ENCODE data around the gene ALB. TPM values are rescaled to one million over a fixed set of nuclear protein-coding genes. Genes with fewer than 3 reads are reported as not detected.

The ALB gene
- total and polyA plus RNA-seq, 2 of the 8 experiments (the other 6 are each of a cell fraction or from before 2014, with no cell fraction given) = 0.12 TPM; not detected in 1

DNA sequence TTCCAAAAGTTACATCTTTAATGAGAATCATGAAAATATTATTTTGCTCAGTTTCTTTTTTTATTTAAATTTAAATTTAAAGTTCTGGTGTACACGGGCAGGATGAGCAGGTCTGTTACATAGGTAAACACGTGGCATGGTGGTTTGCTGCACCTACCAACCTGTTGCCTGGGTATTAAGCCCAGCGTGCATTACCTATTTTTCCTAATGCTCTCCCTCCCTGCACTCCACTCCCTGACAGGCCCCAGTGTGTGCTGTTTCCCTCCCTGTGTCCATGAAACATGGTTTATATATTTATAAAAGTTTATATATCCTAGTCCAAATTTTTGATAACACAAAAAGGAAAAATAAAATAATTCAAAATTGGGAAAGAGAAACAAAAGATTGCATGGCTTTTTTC lies 35.9 kb downstream of the ALB start:
- Histone ChIP-seq H2BK5ac (ENCODE audit: low read depth, low read length) (no peak overlapping the region), H2BK12ac (ENCODE audit: low read depth, low read length) (no peak overlapping the region), H2BK15ac (ENCODE audit: low read length) (no peak overlapping the region), H3K27me3 (replicated peaks in 1 of 4; ENCODE audit: control insufficient read depth in 3 of 4, extremely low read depth in 1 of 4, insufficient read depth in 3 of 4, low read length in 3 of 4) (no peaks in the 10 kb centered on the region), H2AK5ac (ENCODE audit: low read depth, low read length) (no peak overlapping the region), H3K9me3 (ENCODE audit: insufficient read depth in 2 of 2, low read depth in 1 of 2, low read length in 1 of 2) (no peaks in the 10 kb centered on the region), H4K20me1 (replicated peaks in 1 of 2; ENCODE audit: control insufficient read depth in 1 of 2, insufficient read depth in 2 of 2, low read length in 2 of 2) (no peaks in the 10 kb centered on the region), H3K18ac (ENCODE audit: extremely low read depth, low read length) (no peak overlapping the region), H3K27ac (ENCODE audit: low read depth, low read length) (no peak overlapping the region), H3K23me2 (ENCODE audit: low read depth, low read length) (no peaks in the 10 kb centered on the region), H3K4me3 (ENCODE audit: extremely low read depth in 1 of 4, insufficient read depth in 2 of 4, low read depth in 3 of 4, low read length in 4 of 4) (no peak overlapping the region), H2BK20ac (ENCODE audit: low read length) (no peak overlapping the region), H2AFZ (ENCODE audit: low read length) (no peak overlapping the region), H3K56ac (replicated peaks; ENCODE audit: insufficient read length, low read depth, low read length) (no peak overlapping the region), H3K4ac (replicated peaks; ENCODE audit: insufficient read length, low read depth, low read length) (no peak overlapping the region), H3K36me3 (ENCODE audit: control insufficient read depth in 2 of 4, insufficient read depth in 4 of 4, low read length in 3 of 4) (no peaks in the 10 kb centered on the region), H3K4me2 (ENCODE audit: insufficient read depth in 1 of 2, low read depth in 2 of 2, low read length in 2 of 2) (no peak overlapping the region), H3K79me1 (ENCODE audit: low read depth, low read length) (no peaks in the 10 kb centered on the region), H3K4me1 (replicated peaks in 1 of 4; ENCODE audit: control insufficient read depth in 3 of 4, insufficient read depth in 4 of 4, low read length in 3 of 4) (no peaks in the 10 kb centered on the region), H3K9ac (replicated peaks in 1 of 4; ENCODE audit: extremely low read depth in 1 of 4, low read depth in 3 of 4, low read length in 3 of 4) (no peak overlapping the region), H3K23ac (ENCODE audit: insufficient read length) (no peak overlapping the region), H4K8ac (ENCODE audit: extremely low read depth, insufficient read depth, low read length) (no peak overlapping the region), H4K5ac (ENCODE audit: insufficient read length, low read depth, low read length) (no peak overlapping the region), H3K14ac (ENCODE audit: insufficient read length) (no peak overlapping the region), H4K91ac (replicated peaks; ENCODE audit: insufficient read length, low read length) (no peak overlapping the region), H2BK120ac (replicated peaks; ENCODE audit: low read depth, low read length) (no peak overlapping the region), H3K79me2 (ENCODE audit: control insufficient read depth in 1 of 2, insufficient read depth in 2 of 2, low read length in 2 of 2) (no peaks in the 10 kb centered on the region)
- DNase-seq (ENCODE audit: low read depth in 1 of 2, low spot score in 2 of 2) (no peak), FAIRE-seq (no peak)
- CTCF ChIA-PET (ENCODE audit: partially characterized antibody) = no interaction called here
- no peak for TF ChIP-seq FOSL1 (IDR thresholded peaks at IDR 0.05; ENCODE audit: insufficient read depth, low read depth, low read length)
- POLR2A ChIA-PET (ENCODE audit: partially characterized antibody) = no interaction called here
- WGBS, 2 experiments (ENCODE audit: extremely low coverage in 1 of 2, insufficient coverage in 1 of 2, insufficient read length in 1 of 2, insufficient replicate concordance in 2 of 2, low coverage in 1 of 2, low lambda C conversion rate in 2 of 2, missing lambda C conversion rate in 1 of 2) = 94% methylated on average over 3 of the region's 3 CpGs; no CpG with 5 or more reads in 1 of the 2 experiments

Data from H1 (cell line).